Measurements from ENCODE around the gene SETD3.

The SETD3 gene

GRCh38 chr14:99382781-99383471, 97.7 kb downstream of the SETD3 start:
- H3K4me3 ChIP-seq (ENCODE audit: low read length), result no peak overlapping the region
- TF ChIP-seq ZNF274 (IDR thresholded peaks at IDR 0.05; ENCODE audit: low read depth, low read length), result no peak

- no peak overlapping the region for H3K4me3 ChIP-seq (ENCODE audit: low read length)
- TF ChIP-seq ZNF274 (IDR thresholded peaks at IDR 0.05; ENCODE audit: low read depth, low read length), result no peak
Measured at GRCh38 chr14:99382071-99382470, 98.6 kb downstream of the SETD3 start.

- TF ChIP-seq ZNF274 (IDR thresholded peaks at IDR 0.05; ENCODE audit: low read depth, low read length), result no peak
- no peak overlapping the region for H3K4me3 ChIP-seq (ENCODE audit: low read length)
Measured at GRCh38 chr14:99381688-99382060, 99.0 kb downstream of the SETD3 start.

GRCh38 chr14:99380991-99381687, 99.5 kb downstream of the SETD3 start:
- H3K4me3 ChIP-seq (ENCODE audit: low read length), result no peak overlapping the region
- no peak for TF ChIP-seq ZNF274 (IDR thresholded peaks at IDR 0.05; ENCODE audit: low read depth, low read length)

GRCh38 chr14:99380402-99380801, 100.3 kb downstream of the SETD3 start:
- TF ChIP-seq ZNF274 (IDR thresholded peaks at IDR 0.05; ENCODE audit: low read depth, low read length), result no peak
- no peak overlapping the region for H3K4me3 ChIP-seq (ENCODE audit: low read length)

GRCh38 chr14:99378782-99379214, 101.9 kb downstream of the SETD3 start:
- no peak overlapping the region for H3K4me3 ChIP-seq (ENCODE audit: low read length)
- no peak for TF ChIP-seq ZNF274 (IDR thresholded peaks at IDR 0.05; ENCODE audit: low read depth, low read length)

- TF ChIP-seq ZNF274 (IDR thresholded peaks at IDR 0.05; ENCODE audit: low read depth, low read length), result no peak
Measured at GRCh38 chr14:99377951-99378350, 102.7 kb downstream of the SETD3 start.

GRCh38 chr14:99374964-99375363, 105.7 kb downstream of the SETD3 start:
- no peak overlapping the region for H3K4me3 ChIP-seq (ENCODE audit: low read length)
- TF ChIP-seq ZNF274 (IDR thresholded peaks at IDR 0.05; ENCODE audit: low read depth, low read length), result no peak

More at GRCh38 chr14:99377951-99378350, 102.7 kb downstream of the SETD3 start:
- H3K4me3 ChIP-seq (ENCODE audit: low read length), result no peak overlapping the region

- H3K4me3 ChIP-seq (ENCODE audit: low read length), result no peak overlapping the region
- no peak for TF ChIP-seq ZNF274 (IDR thresholded peaks at IDR 0.05; ENCODE audit: low read depth, low read length)
Measured at GRCh38 chr14:99363616-99364290, 116.9 kb downstream of the SETD3 start.

GRCh38 chr14:99363051-99363450, 117.6 kb downstream of the SETD3 start:
- no peak for TF ChIP-seq ZNF274 (IDR thresholded peaks at IDR 0.05; ENCODE audit: low read depth, low read length)

GRCh38 chr14:99361596-99362215, 119.0 kb downstream of the SETD3 start:
- H3K4me3 ChIP-seq (ENCODE audit: low read length), result no peak overlapping the region
- TF ChIP-seq ZNF274 (IDR thresholded peaks at IDR 0.05; ENCODE audit: low read depth, low read length), result no peak

More at GRCh38 chr14:99363051-99363450, 117.6 kb downstream of the SETD3 start:
- H3K4me3 ChIP-seq (ENCODE audit: low read length), result no peak overlapping the region

GRCh38 chr14:99360774-99361595, 119.7 kb downstream of the SETD3 start:
- TF ChIP-seq ZNF274 (IDR thresholded peaks at IDR 0.05; ENCODE audit: low read depth, low read length), result no peak
- H3K4me3 ChIP-seq (ENCODE audit: low read length), result no peak overlapping the region

GRCh38 chr14:99359906-99360305, 120.8 kb downstream of the SETD3 start:
- no peak for TF ChIP-seq ZNF274 (IDR thresholded peaks at IDR 0.05; ENCODE audit: low read depth, low read length)
- H3K4me3 ChIP-seq (ENCODE audit: low read length), result no peak overlapping the region

Data from GM08714 (cell line).